ENCODE results near the gene ASTL.
"Not testable (repeated sequence)": the region's sequence is repeated elsewhere in the genome, so short reads cannot be mapped to it uniquely, and the experiment has no call there.

Gene ASTL

GRCh38 chr2:96143231-96143847, 5.0 kb upstream of the ASTL start:
- CTCF ChIA-PET: interaction anchor here (1.0 to 15.8 kb wide), 8 partner anchors 24 to 119 kb away, joined by 3 to 346 read pairs (median 3); no protein-coding TSS in a partner anchor
- 83% methylated on average over 9 of the region's 10 CpGs for WGBS (ENCODE audit: insufficient coverage)
- POLR2A ChIA-PET: interaction anchor here (1.0 to 1.3 kb wide), 3 partner anchors 21 to 121 kb away, joined by 3 read pairs; no protein-coding TSS in a partner anchor
- Histone ChIP-seq H3K27ac (ENCODE audit: insufficient read depth in 1 of 2, low read depth in 1 of 2, low read length in 2 of 2, poor library complexity in 1 of 2, severe bottlenecking in 2 of 2) (no peak overlapping the region), H3K4me3 (ENCODE audit: control insufficient read depth in 1 of 7, extremely low read depth in 1 of 7, insufficient read depth in 4 of 7, low read depth in 2 of 7, low read length in 6 of 7) (peak overlapping the region in 1 of 7 experiments; percentile 76), H3K36me3 (ENCODE audit: control insufficient read depth in 4 of 4, insufficient read depth in 4 of 4, low read length in 3 of 4) (peaks cover 0 to 22% (median 2%) of the 10 kb centered on the region in 4 experiments), H3K27me3 (replicated peaks in 2 of 5; ENCODE audit: control insufficient read depth in 4 of 5, insufficient read depth in 5 of 5, low read length in 4 of 5) (no peaks in the 10 kb centered on the region), H3K4me1 (ENCODE audit: control extremely low read depth in 1 of 4, control insufficient read depth in 4 of 4, insufficient read depth in 4 of 4, low read length in 3 of 4) (peaks cover 7 to 63% (median 57%) of the 10 kb centered on the region in 4 experiments), H3K9me3 (ENCODE audit: control extremely low read depth in 1 of 5, control insufficient read depth in 4 of 5, insufficient read depth in 2 of 5, low read depth in 1 of 5, low read length in 4 of 5) (no peaks in the 10 kb centered on the region)
- DNase-seq: no peak

- peaks cover 0 to 22% (median 2%) of the 10 kb centered on the region in 4 experiments for H3K36me3 ChIP-seq (ENCODE audit: control insufficient read depth in 4 of 4, insufficient read depth in 4 of 4, low read length in 3 of 4)
- DNase-seq: no peak
- H3K4me1 ChIP-seq (ENCODE audit: control extremely low read depth in 1 of 4, control insufficient read depth in 4 of 4, insufficient read depth in 4 of 4, low read length in 3 of 4): peaks cover under 1 to 54% (median 48%) of the 10 kb centered on the region in 4 experiments
- WGBS (ENCODE audit: insufficient coverage): 89% methylated on average over 19 of the region's 26 CpGs
- POLR2A ChIA-PET: interaction anchor here (1.0 to 1.3 kb wide), 2 partner anchors 32 to 122 kb away, joined by 3 read pairs; no protein-coding TSS in a partner anchor
- peak overlapping the region in 1 of 7 experiments; percentile 76 for H3K4me3 ChIP-seq (ENCODE audit: control insufficient read depth in 1 of 7, extremely low read depth in 1 of 7, insufficient read depth in 4 of 7, low read depth in 2 of 7, low read length in 6 of 7)
- no peaks in the 10 kb centered on the region for H3K9me3 ChIP-seq (ENCODE audit: control extremely low read depth in 1 of 5, control insufficient read depth in 4 of 5, insufficient read depth in 2 of 5, low read depth in 1 of 5, low read length in 4 of 5)
- CTCF ChIA-PET: interaction anchor here (0.8 to 15.8 kb wide), 8 partner anchors 7 to 112 kb away, joined by 3 to 346 read pairs (median 4); no protein-coding TSS in a partner anchor
- no peaks in the 10 kb centered on the region for H3K27me3 ChIP-seq (replicated peaks in 2 of 5; ENCODE audit: control insufficient read depth in 4 of 5, insufficient read depth in 5 of 5, low read length in 4 of 5)
- H3K27ac ChIP-seq (ENCODE audit: insufficient read depth in 1 of 2, low read depth in 1 of 2, low read length in 2 of 2, poor library complexity in 1 of 2, severe bottlenecking in 2 of 2): no peak overlapping the region
Measured at GRCh38 chr2:96142217-96143113, 4.2 kb upstream of the ASTL start.

- H3K9me3 ChIP-seq (ENCODE audit: control extremely low read depth in 1 of 5, control insufficient read depth in 4 of 5, insufficient read depth in 2 of 5, low read depth in 1 of 5, low read length in 4 of 5); H3K27ac ChIP-seq (ENCODE audit: insufficient read depth in 1 of 2, low read depth in 1 of 2, low read length in 2 of 2, poor library complexity in 1 of 2, severe bottlenecking in 2 of 2); H3K27me3 ChIP-seq (replicated peaks in 2 of 5; ENCODE audit: control insufficient read depth in 4 of 5, insufficient read depth in 5 of 5, low read length in 4 of 5); DNase-seq; H3K4me3 ChIP-seq (ENCODE audit: control insufficient read depth in 1 of 7, extremely low read depth in 1 of 7, insufficient read depth in 4 of 7, low read depth in 2 of 7, low read length in 6 of 7); POLR2A ChIA-PET: not testable (repeated sequence)
- peaks cover 0 to 22% (median 2%) of the 10 kb centered on the region in 4 experiments for H3K36me3 ChIP-seq (ENCODE audit: control insufficient read depth in 4 of 4, insufficient read depth in 4 of 4, low read length in 3 of 4)
- CTCF ChIA-PET: interaction anchor here (1.3 to 15.8 kb wide), 6 partner anchors 8 to 113 kb away, joined by 3 to 346 read pairs (median 6); no protein-coding TSS in a partner anchor
- 100% methylated on average over 3 of the region's 5 CpGs for WGBS (ENCODE audit: insufficient coverage)
- peaks cover 0 to 45% (median 39%) of the 10 kb centered on the region in 4 experiments for H3K4me1 ChIP-seq (ENCODE audit: control extremely low read depth in 1 of 4, control insufficient read depth in 4 of 4, insufficient read depth in 4 of 4, low read length in 3 of 4)
Measured at GRCh38 chr2:96141624-96141967, 3.3 kb upstream of the ASTL start.

- no peak for DNase-seq
- H3K4me1 ChIP-seq (ENCODE audit: control extremely low read depth in 1 of 4, control insufficient read depth in 4 of 4, insufficient read depth in 4 of 4, low read length in 3 of 4): peaks cover 0 to 40% (median 34%) of the 10 kb centered on the region in 4 experiments
Measured at GRCh38 chr2:96140941-96141623, 2.8 kb upstream of the ASTL start.

GRCh38 chr2:96139181-96139758, 968 bp upstream of the ASTL start:
- ChIA-PET CTCF (interaction anchor here (0.8 to 15.8 kb wide), 25 partner anchors 9 to 147 kb away, joined by 3 to 346 read pairs (median 9); partner anchors contain the start of genes CIAO1 and TMEM127), POLR2A (interaction anchor here (1.2 to 1.8 kb wide), 2 partner anchors 35 to 127 kb away, joined by 5 to 13 read pairs; partner anchors contain the start of genes CIAO1 and TMEM127)
- no peaks in the 10 kb centered on the region for H3K9me3 ChIP-seq (ENCODE audit: control extremely low read depth in 1 of 5, control insufficient read depth in 4 of 5, insufficient read depth in 2 of 5, low read depth in 1 of 5, low read length in 4 of 5)
- no peak for DNase-seq
- 91% methylated on average over 4 of the region's 7 CpGs for WGBS (ENCODE audit: insufficient coverage)
- peaks cover 0 to 22% (median 2%) of the 10 kb centered on the region in 4 experiments for H3K36me3 ChIP-seq (ENCODE audit: control insufficient read depth in 4 of 4, insufficient read depth in 4 of 4, low read length in 3 of 4)
- H3K4me1 ChIP-seq (ENCODE audit: control extremely low read depth in 1 of 4, control insufficient read depth in 4 of 4, insufficient read depth in 4 of 4, low read length in 3 of 4): peaks cover 0 to 24% (median 17%) of the 10 kb centered on the region in 4 experiments
- no peak overlapping the region for H3K4me3 ChIP-seq (ENCODE audit: control insufficient read depth in 1 of 7, extremely low read depth in 1 of 7, insufficient read depth in 4 of 7, low read depth in 2 of 7, low read length in 6 of 7)
- peaks cover 0 to 4% (median 0%) of the 10 kb centered on the region in 5 experiments for H3K27me3 ChIP-seq (replicated peaks in 2 of 5; ENCODE audit: control insufficient read depth in 4 of 5, insufficient read depth in 5 of 5, low read length in 4 of 5)
- H3K27ac ChIP-seq (ENCODE audit: insufficient read depth in 1 of 2, low read depth in 1 of 2, low read length in 2 of 2, poor library complexity in 1 of 2, severe bottlenecking in 2 of 2): no peak overlapping the region

More at GRCh38 chr2:96140941-96141623, 2.8 kb upstream of the ASTL start:
- peaks cover 0 to under 1% (median 0%) of the 10 kb centered on the region in 5 experiments for H3K27me3 ChIP-seq (replicated peaks in 2 of 5; ENCODE audit: control insufficient read depth in 4 of 5, insufficient read depth in 5 of 5, low read length in 4 of 5)
- H3K9me3 ChIP-seq (ENCODE audit: control extremely low read depth in 1 of 5, control insufficient read depth in 4 of 5, insufficient read depth in 2 of 5, low read depth in 1 of 5, low read length in 4 of 5): no peaks in the 10 kb centered on the region
- 99% methylated on average over 10 of the region's 13 CpGs for WGBS (ENCODE audit: insufficient coverage)
- H3K36me3 ChIP-seq (ENCODE audit: control insufficient read depth in 4 of 4, insufficient read depth in 4 of 4, low read length in 3 of 4): peaks cover 0 to 22% (median 2%) of the 10 kb centered on the region in 4 experiments
- H3K27ac ChIP-seq (ENCODE audit: insufficient read depth in 1 of 2, low read depth in 1 of 2, low read length in 2 of 2, poor library complexity in 1 of 2, severe bottlenecking in 2 of 2): no peak overlapping the region
- no peak overlapping the region for H3K4me3 ChIP-seq (ENCODE audit: control insufficient read depth in 1 of 7, extremely low read depth in 1 of 7, insufficient read depth in 4 of 7, low read depth in 2 of 7, low read length in 6 of 7)
- ChIA-PET CTCF (interaction anchor here (1.1 to 15.8 kb wide), 8 partner anchors 9 to 126 kb away, joined by 4 to 346 read pairs (median 6); partner anchors contain the start of genes CIAO1 and TMEM127), POLR2A (interaction anchor here (1.0 kb wide), 1 partner anchor 120 kb away, joined by 3 read pairs; no protein-coding TSS in a partner anchor)
